ENCODE data around the gene GOLGA8A.
"Not testable (repeated sequence)": the region's sequence is repeated elsewhere in the genome, so short reads cannot be mapped to it uniquely, and the experiment has no call there.

The GOLGA8A gene, protein sequence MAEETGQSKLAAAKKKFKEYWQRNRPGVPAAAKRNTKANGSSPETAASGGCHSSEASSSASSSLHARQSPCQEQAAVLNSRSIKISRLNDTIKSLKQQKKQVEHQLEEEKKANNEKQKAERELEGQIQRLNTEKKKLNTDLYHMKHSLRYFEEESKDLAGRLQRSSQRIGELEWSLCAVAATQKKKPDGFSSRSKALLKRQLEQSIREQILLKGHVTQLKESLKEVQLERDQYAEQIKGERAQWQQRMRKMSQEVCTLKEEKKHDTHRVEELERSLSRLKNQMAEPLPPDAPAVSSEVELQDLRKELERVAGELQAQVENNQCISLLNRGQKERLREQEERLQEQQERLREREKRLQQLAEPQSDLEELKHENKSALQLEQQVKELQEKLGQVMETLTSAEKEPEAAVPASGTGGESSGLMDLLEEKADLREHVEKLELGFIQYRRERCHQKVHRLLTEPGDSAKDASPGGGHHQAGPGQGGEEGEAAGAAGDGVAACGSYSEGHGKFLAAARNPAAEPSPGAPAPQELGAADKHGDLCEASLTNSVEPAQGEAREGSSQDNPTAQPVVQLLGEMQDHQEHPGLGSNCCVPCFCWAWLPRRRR

DNA sequence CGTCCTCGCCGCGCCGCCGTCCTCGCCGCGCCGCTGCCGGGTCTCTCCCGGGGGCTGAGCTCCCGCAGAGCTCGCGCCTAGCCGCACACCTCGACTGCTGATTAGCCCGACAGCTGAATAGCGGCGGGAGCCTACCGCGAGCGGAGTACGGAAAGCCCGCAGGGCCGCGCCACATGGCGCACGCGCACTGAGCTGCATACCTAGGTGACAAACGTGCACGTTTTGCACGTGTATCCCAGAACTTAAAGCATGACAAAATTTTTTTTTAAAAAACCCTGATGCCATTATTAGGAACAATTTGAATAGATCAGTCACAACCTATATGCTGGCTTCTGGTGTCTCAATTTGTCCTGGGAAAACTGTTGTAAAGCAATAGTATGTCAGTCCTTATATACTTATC, at the start of gene GOLGA8A:
TSS of gene GOLGA8A (minus strand) at position 122 of the 400 bp plus-strand sequence. CDS start 48,117 bp downstream, outside the sequence.
- DNase-seq (ENCODE audit: low read depth), result peak; percentile 84

DNA sequence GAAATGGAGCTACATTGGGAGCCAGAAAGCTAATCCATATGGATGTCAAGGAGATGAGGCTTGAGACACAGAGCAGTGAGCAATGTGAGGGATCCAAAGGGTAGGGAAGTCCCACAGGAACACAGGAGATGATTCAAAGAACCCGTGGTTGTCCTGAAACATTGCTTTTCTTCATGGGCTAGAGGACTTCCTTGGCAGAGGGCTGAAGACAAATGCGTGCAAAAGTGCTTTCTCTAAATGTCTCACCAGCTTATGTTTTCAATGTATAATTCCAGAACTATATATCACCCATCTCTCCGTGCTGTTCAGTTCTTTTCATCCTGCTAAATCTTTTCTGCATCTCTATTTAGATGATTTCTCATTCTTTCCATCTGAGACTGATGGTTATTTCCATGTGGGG, 46.0 kb upstream of the GOLGA8A start:
- no peak for DNase-seq (ENCODE audit: low read depth)

DNA sequence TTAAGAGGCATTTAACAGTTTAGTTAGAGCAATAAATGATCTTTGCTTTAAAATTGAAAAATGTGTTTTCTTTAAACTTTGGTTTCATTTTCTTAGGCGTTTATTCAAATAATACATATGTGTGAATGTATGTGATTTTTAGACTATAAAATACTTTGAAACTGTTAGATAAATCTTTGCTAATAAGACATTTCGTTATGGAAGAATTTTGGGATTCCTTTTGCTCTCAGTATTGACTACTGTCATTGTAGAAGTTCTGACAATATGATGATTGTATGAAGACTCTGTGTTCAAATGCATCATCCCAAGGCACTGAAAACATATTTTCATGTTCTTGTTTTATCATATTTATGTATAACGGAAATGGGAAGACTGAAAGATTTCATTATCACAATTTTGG, 43.8 kb upstream of the GOLGA8A start:
- no peak for DNase-seq (ENCODE audit: low read depth)

DNA sequence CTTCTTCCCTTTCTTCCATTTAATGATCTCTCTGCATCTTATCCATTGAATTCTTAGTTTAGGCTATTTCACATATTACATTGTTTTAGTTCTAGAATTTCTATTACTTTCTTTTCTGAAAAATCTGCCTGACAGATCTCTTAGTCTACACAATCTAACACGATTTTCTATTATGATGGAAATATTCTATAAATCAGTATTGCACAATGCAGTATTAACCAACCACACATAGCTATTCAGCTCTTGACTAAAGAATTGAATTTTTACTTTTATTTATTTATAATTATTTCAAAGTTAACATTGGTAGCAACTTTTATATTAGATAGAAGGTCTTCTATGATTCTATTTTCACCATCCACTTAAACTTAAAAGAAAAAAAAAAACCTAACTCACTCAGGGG, 36.2 kb upstream of the GOLGA8A start:
- no peak for DNase-seq (ENCODE audit: low read depth)

DNA sequence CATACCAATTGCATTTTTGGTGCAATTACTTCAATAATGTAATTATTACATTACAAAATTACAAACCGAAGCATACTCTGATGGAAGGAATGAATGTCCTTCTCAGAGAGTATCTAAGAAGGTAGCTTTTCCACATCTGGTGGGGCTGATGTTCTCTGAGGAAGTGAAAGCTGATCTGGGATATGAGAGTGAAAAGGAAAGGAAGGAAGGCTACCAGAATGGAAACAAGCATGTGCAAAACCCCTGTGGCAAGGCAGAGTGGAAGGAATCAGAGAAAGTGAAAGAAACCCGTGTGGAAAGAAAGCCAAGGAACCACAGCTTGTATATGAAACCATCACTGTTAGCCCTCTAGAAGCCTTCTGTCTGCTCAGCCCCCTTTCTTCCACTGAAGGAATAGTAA, 35.3 kb upstream of the GOLGA8A start:
- no peak for DNase-seq (ENCODE audit: low read depth)

DNA sequence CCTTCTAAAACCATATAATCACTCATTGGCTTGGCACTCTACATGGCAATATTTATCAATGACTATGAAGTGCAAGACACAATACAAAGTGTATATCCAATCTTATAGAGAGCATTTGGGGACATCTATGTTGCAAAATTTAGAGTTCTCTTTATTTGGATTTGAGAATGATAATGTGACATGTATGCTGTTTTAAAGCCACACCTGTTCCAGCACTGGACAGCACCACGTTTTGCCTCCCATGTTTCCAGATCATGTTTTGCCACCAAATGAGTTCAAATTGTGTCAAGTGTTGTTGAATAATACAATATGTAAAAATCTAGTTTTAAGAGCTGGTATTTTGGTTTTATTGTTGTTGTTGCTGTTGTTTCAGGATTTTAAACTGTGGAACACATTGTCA, 33.3 kb upstream of the GOLGA8A start:
- no peak for DNase-seq (ENCODE audit: low read depth)

DNA sequence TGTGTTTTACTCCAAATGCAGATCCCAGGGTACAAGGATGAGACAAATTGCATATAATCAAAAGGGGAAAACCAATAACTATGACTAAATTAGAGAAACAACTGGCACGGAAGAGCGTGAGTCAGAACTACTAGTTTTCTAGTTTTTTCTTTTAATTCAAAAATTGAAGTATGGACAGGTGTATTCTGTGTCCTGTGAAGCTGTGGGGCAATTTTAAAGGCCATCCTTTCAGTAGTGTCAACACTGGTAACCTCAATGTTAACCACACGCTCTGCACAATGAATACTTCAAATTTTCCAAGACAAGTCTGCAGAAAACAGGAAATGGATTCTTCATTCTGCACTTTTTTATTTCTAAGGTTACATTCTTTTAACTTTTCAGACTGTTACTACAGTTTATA, 32.5 kb upstream of the GOLGA8A start:
- no peak for DNase-seq (ENCODE audit: low read depth)

DNA sequence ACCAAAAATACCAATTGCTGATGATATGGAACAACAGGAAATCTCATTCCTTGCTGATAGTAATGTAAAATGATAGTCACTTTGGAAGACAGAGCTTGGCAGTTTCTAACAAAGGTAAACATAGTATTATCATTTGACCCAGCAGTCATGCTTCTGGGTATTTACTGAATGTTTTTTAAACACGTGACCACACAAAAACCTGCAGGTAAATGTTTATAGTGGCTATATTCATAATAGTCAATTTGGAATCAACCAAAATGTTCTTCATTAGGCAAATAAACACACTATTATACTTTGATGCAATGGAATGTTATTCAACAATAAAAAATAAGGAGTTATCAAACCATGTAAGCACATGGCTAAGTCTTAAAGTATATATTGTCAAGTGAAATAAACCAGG, 24.1 kb upstream of the GOLGA8A start:
- no peak for DNase-seq (ENCODE audit: low read depth)

DNA sequence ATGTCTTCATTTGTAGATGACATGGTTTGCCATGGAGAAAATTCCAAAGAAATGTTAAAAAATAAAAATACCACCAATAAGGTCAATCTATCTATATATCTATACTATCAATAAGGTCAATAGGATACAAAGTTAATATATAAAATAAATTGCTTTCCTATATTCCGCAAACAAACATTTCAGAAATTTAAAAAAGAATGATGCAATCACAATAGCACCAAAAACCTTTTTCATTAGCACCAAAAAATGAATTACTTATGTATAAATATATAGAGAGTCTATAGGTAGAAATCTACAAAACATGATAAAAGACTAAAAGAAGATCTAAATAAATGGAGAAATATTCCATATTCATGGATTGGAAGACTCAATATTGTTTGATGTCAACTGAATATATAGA, 22.8 kb upstream of the GOLGA8A start:
- DNase-seq (ENCODE audit: low read depth), result no peak

DNA sequence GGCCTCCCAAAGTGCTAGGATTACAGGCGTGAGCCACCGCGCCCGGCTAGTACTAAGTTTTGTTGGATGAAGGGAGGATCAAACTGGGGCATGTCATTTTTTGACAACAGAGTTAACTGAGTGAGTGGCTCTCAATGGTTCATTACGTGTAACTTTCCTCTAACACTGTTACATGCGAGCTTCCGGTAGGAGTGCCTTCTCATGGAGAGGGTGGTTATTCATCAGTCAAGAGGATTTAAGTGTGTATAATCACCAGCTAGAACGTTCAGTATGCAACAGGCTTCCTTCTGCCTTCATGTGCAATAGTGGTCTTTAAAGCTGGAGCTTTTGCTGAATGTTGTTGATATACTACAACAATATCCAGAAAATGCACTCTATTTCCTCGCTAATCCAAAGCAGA, 19.1 kb upstream of the GOLGA8A start:
- no peak for DNase-seq (ENCODE audit: low read depth)

DNA sequence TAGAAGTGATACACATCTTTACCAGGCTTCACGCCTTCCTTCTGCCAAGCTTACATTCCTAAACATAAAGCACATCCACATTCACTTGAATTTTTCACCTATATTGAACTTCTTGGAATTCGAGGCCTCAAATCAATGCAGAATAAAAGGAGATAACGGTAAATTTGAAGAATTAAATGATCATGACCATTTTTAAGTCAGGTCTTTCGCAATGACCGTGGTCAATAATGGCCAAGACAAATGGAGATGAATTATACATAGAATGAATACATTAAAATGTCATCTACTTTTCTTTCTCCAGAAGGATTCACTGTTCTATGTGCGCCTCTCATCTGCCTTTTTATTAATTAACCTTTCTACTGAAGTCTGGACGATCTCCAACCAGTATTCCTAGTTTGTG, 5.3 kb upstream of the GOLGA8A start:
- no peak for DNase-seq (ENCODE audit: low read depth)

DNA sequence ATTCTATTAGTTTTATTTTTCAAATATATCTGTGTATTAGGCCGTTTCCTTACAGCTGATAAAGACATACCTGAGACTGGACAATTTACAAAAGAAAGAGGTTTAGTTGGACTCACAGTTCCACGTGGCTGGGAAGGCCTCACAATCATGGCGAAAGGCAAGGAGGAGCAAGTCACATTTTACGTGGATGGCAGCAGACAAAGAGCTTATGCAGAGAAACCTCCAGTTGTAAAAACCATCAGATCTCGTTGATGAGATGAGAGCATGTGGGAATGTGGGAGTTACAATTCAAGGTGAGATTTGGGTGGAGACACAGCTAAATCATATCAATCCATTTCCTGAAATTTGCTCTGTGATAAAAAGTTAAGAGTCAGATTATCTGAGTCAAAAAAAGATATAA, 2.3 kb upstream of the GOLGA8A start:
- no peak for DNase-seq (ENCODE audit: low read depth)

DNA sequence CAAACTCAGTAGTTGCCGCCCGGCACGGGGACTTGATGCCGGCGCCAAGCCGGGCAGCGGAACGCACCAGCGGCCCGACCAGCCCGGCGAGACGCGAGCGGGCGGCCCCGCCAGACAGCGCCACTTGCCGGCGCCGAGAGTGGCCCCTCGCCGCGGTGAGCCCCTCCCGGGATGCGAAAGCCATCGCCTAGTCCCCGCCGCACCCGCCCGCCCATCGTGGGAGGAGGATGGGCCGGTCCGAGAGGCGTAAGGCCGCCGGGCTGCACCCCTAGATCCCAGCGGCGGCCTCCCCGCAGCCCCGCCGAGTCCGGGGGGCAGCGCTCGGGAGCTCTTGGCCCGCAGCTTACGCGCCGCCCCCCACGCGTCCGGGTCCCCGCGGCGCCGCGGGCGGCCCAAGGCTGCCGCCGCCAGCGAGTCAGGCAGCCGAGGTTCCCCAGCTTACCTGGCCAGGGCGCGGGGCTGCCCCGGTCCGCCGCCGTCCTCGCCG, 609 bp downstream of the GOLGA8A start:
- peak; percentile 38 for DNase-seq (ENCODE audit: low read depth)

DNA sequence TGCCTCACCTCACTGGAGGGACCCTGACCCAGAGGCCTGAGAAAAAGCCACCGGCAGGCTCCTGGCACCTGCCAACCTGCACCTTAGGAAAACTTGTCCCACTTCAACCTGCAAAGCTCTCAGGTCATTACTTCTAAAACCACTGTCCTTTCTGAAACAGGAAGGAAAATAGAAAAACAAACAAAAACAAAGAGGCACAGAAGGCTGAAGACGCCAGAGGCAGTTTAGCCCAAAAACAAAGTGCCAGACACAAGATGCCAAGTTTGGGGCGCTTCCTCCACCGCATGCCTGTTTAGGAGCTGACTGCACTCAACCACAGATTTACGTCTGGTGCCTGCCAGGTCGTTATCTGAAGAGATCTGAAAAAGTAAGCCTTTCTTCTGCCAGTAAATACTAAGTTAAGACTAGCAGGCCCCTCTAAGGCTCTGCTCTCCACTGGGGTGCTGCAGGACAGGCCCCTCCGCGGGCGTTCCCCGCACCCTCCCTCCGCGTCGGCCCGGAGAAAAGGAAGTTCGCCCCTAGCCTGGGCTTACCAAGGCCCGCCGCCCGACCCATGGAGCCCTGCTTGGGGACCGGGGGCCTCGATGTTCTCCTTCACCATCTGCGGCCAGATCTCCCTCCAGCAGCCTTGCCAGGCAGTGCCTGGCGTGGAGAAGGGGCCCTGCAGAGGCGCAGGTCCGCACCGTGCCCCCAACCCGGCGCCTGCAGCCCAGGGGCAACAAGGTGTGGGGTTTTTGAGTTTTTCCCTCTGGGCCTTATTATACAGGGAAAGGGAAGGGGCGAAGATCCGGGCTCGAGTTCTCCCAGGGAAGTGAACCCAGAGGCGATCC, 1.3 kb downstream of the GOLGA8A start:
- DNase-seq (ENCODE audit: low read depth), result no peak

DNA sequence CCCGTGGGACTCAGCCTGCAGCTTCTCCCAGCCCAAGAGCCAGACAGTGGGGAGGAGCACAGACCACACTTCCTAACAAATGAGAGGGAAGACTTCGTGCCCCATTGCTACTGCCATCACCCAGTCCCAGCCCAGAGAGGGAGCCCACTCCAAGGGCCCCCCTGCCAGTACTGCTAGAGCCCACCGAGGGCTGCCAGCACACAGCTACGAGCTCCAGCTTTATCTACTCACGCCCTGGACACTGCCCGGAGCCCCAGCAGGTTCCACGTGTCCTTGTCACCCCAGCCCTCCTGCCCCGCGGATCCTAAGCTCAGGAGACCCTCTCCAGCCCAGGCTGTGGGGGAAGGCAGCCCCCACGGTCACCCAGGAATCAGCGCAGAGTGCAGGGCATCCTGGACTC, 1.9 kb downstream of the GOLGA8A start:
- no peak for DNase-seq (ENCODE audit: low read depth)

DNA sequence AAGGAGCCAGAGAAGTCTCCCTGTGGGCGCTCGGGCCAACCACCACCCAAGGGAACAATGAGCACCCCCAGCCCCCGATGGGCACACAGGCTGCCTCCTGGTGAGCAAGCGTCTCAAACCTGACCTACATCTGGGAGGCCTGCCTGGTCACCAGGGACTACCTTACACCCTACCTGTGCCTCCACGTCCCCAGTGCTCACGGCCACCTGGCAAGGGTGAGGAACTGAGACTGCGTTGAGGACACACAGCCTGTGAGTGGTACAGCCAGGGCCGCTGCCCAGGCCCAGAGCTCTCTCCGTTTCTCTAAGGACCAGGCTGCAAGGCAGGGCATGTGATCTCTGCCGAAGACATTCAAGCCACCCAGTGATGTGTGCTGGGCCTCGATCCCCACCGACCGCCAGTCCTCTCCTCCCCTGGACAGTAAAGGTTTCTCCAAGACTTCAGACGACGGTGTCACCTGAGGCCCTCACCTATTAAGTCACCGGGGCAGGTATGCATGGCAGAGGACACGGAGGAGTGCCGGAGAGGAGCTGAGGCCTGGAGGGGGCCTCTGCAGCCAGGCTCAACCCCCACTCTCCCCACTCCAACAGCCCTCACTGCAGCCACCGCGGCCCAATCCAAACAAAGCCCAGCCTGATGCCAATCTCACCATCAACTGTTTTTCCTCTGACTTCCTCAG, 2.8 kb downstream of the GOLGA8A start:
- DNase-seq (ENCODE audit: low read depth), result no peak

DNA sequence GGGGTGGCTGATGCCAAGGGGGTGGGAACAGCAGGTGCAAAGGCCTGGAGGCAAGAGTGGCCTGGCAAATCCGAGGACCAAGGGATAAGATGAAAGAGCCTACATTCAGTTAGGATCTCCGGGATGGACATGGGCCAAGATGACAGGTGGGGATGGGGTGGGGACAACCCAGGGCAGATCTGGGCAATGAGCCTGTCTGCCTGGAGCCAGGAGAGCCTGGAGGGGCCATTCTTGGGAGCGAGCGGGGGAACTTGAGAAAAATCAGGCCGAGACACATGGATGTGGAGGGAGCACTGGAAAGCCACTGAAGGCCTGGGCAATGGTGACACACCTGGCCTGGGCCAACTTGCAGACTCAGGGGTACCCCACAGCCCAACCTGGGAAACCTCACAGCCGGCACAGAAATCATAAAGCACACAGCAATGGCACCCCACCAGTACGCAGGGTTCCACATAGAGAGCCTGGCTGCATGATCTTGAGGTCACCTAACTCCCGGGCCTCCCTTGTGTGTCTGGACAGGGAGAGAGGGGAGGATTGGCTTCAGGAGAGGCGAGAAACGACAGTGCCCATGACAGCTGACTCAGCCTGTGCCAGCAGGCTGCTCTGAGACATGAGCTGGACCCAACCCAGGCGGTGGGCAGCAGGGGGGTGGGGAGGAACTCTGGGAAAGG, 3.5 kb downstream of the GOLGA8A start:
- DNase-seq (ENCODE audit: low read depth), result not testable (repeated sequence)

DNA sequence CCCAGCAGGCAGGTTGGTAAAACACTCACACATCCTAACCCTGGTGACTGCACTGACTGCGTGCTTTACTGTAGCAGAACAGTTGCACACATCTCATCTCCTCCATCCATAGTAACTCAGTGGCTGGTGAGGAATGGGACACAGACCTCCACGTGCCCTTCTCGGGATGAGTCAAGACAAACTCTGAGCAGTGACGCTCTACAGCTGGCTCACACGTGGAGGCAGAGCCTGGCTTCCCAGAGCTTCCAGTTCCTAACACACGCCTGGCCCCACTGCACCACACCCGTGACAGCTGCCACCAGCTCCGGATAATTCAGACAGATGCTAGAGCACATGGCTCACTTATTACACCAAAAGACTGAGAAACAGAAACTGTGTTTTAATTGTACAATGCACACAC, 7.0 kb downstream of the GOLGA8A start:
- not testable (repeated sequence) for DNase-seq (ENCODE audit: low read depth)

DNA sequence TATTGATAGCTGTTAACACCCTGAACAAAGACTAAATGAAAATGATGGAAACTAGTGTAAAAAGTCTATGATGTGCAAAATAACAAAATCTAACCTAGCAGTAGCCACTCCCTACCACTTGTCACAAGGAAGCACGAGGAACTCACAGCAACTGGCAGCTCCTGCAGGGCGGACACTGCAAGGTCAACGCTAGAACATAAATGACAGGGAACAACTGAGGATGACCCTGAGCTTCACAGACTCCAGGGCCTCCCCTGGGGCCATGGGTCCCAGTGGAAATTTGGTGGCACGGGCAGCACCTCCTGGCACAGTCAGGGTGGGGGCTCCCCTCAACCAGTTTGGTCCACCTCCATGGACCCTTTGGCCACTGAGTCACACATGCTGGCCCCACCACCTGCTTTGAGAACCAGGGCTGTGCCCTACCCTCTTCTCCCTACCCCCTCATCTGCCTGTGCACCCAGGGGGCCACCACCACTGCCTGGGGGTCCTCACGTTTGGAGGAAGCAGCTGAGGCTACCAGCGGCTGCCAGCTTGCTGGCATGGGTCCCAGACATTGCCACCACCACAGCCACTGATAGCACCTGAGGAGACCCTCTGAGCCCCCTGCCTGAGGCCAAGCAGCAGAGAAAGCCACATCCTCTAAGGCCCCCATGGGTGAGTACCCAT, 14.1 kb downstream of the GOLGA8A start:
- DNase-seq (ENCODE audit: low read depth), result not testable (repeated sequence)

DNA sequence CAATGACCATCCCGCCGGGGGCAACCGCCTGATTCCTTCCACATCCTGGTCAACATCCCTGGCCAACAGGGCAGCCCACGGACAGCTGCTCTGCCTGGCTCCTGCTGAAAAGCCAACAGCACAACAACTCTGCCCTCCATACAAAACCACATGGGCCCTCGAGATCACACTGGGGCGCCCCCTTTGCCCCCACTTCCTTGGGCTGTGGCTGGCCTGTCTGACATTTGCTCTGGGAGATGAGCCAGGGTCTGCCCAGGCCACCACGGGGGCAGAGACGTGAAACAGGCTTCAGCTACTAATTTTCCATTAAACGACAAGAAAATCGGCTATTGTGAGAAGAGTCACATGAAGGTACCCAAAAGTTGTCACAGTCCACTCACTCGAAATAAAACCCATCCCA, 16.7 kb downstream of the GOLGA8A start:
- not testable (repeated sequence) for DNase-seq (ENCODE audit: low read depth)

DNA sequence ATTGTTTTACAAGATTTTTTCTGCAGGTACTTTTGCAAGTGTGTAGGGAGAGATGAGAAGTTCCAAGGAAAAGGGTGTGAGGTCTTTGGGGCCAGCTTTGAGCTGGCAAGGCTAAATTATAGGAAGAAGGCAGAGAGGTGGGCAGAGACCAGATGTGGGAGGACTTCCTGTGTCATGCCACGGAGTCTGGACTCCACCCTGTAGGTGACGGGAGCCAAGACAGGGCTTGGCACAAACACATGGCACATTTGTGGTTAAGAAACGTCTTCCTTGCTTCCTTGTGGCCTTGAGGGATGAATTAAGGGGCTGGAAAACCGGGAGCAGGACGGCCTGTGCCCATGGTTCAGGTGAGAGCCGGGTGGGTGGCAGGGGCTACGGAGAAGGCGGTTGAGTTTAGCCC, 19.2 kb downstream of the GOLGA8A start:
- DNase-seq (ENCODE audit: low read depth), result not testable (repeated sequence)

Data from stimulated activated CD4-positive, alpha-beta T cell treated with anti-CD3 and anti-CD28 coated beads, Interleukin-2, amount 100 ng/mL, for 4 hours (primary cell).